Activated CD8-positive, alpha-beta memory T cell treated with anti-CD3 and anti-CD28 coated beads, Interleukin-2, amount 10 ng/mL, durations not matched to agents 7 days and 5 days (primary cell): ENCODE results near the gene ALDH1L2. TPM values are rescaled to one million over a fixed set of nuclear protein-coding genes. Genes with fewer than 3 reads are reported as not detected.

Experiments used
- ATAC-seq: fragments of 150-1000 bp; cut with Tn5 transposase; one replicate; pipeline ENCODE4 v1.10.0; 2021; ENCODE audit warnings: moderate library complexity
- CTCF ChIA-PET: fragments of 350-600 bp; sonication (Branson Sonifier 250); formaldehyde crosslinking; loops from one replicate; lab custom pipeline; 2021; ENCODE audit warnings: antibody characterized with exemption; lab: Charles Lee
- DNase-seq: peaks from one replicate; pipeline ENCODE4 v3.0.0-alpha.2; 2020
- H3K27ac Mint-ChIP-seq: one replicate; pipeline ENCODE4 v1.8.0; 2021; ENCODE audit warnings: mild to moderate bottlenecking, mixed read lengths
- H3K27me3 Mint-ChIP-seq: one replicate; pipeline ENCODE4 v1.8.0; 2021; ENCODE audit warnings: mixed read lengths
- H3K36me3 Mint-ChIP-seq: one replicate; pipeline ENCODE4 v1.8.0; 2021; ENCODE audit warnings: mild to moderate bottlenecking, mixed read lengths
- H3K4me1 Mint-ChIP-seq: one replicate; pipeline ENCODE4 v1.8.0; 2021; ENCODE audit warnings: mixed read lengths
- H3K4me3 Mint-ChIP-seq: one replicate; pipeline ENCODE4 v1.8.0; 2021; ENCODE audit warnings: mild to moderate bottlenecking, moderate library complexity, mixed read lengths
- H3K9me3 Mint-ChIP-seq: one replicate; pipeline ENCODE4 v1.8.0; 2022; ENCODE audit warnings: low read depth, mixed read lengths
- total RNA-seq, 2 experiments: library from RNA; stranded (reverse); gene quantifications; one replicate each; pipeline ENCODE4 v1.2.3, GENCODE V29; 2021

Gene ALDH1L2
- total RNA-seq, 2 experiments from 2014 or later = 0.70 to 1.3 TPM

DNA sequence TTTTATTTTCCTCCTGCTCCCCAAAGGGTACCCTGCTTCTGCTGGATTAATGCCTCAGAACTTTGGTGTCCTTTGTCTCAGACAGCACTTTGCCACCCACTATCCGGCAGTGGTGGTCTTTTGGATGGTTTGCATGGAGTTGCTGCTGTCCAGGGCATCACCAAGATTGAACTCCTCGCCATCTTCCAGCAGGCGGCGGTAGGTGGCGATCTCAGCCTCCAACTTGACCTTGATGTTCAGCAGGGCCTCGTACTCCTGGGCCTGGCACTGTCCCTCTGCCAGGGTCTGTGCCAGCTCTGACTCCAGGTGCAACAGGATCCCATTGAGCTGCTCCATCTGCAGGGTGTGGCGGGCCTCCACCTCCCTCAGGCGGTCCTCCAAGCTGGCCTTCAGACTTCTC lies 107.6 kb downstream of the ALDH1L2 start:
- CTCF ChIA-PET = no interaction called here
- H3K9me3 Mint-ChIP-seq = no peaks in the 10 kb centered on the region
- H3K27me3 Mint-ChIP-seq = peaks cover 25% of the 10 kb centered on the region
- H3K36me3 Mint-ChIP-seq = no peaks in the 10 kb centered on the region
- peaks cover 6% of the 10 kb centered on the region for H3K4me1 Mint-ChIP-seq
- H3K27ac Mint-ChIP-seq = no peak overlapping the region
- ATAC-seq (no peak), DNase-seq (no peak)
- H3K4me3 Mint-ChIP-seq = no peak overlapping the region

DNA sequence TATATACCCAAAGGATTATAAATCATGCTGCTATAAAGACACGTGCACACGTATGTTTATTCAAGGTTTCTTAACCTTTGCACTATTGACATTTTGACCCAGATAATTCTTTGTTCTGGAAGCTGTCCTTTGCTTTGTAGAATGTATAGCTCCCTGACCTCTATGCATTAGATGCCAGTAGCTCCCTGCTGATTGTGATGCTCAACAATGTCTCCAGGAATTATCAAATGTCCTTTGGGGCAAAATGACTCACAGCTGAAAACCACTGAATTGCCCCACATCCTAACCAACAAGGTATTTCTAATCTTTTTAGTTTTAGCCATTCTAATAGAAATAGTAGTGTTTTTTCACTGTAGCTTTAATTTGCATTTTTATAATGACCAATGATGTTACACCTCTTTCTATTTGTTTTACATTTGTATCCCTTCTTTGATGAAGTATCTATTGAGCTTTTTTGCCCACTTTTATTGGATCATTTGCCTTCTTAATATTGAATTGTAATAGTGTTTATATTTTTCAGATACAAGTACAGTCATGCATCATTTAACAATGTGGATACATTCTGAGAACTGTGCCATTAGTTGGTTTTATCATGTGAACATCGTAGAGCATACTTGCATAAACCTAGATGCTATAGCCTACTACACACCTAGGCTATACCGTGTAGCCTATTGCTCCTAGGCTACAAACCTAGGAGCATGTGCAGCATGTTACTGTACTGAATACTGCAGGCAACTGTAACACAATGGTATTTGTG lies 108.5 kb downstream of the ALDH1L2 start:
- H3K27me3 Mint-ChIP-seq = peaks cover 19% of the 10 kb centered on the region
- H3K27ac Mint-ChIP-seq = no peak overlapping the region
- H3K9me3 Mint-ChIP-seq = no peaks in the 10 kb centered on the region
- ATAC-seq = no peak
- H3K36me3 Mint-ChIP-seq = no peaks in the 10 kb centered on the region
- peaks cover 6% of the 10 kb centered on the region for H3K4me1 Mint-ChIP-seq
- H3K4me3 Mint-ChIP-seq = no peak overlapping the region
- DNase-seq = no peak
- CTCF ChIA-PET = interaction anchor here (0.7 kb wide), 1 partner anchor 16 kb away, joined by 3 read pairs; no protein-coding TSS in a partner anchor

DNA sequence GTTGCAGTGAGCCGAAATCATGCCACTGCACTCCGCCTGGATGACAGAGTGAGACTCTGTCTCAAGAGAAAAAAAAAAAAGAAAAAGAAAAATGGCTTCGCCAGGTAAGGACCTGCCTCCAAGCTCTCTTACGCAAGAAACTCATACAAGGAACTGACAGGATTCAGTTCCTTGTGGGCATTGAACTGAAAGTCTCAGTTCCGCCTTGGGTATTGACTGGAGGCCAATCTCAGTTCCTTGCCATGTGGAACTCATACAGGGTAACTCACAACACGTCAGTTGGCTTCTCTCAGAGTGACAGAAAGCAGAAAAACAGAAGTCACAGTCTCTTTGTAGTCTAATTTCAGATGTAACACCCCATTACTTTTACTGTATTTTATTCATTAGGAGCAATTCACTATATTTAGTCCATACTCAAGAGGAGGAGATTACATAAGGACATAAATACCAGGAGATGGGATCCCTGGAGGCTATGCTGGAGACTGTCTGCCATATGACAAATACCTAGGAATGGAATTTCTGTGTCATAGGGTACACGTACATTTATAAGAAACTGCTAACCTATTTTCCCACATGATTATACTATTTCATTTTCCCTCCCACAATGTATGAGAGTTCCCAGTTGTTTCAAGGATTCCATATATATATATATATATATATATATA lies 109.5 kb downstream of the ALDH1L2 start:
- ATAC-seq (no peak), DNase-seq (no peak)
- Mint-ChIP-seq H3K9me3 (no peaks in the 10 kb centered on the region), H3K27ac (no peak overlapping the region), H3K36me3 (no peaks in the 10 kb centered on the region), H3K4me1 (peaks cover 6% of the 10 kb centered on the region), H3K27me3 (peaks cover 12% of the 10 kb centered on the region), H3K4me3 (no peak overlapping the region)
- CTCF ChIA-PET = no interaction called here

DNA sequence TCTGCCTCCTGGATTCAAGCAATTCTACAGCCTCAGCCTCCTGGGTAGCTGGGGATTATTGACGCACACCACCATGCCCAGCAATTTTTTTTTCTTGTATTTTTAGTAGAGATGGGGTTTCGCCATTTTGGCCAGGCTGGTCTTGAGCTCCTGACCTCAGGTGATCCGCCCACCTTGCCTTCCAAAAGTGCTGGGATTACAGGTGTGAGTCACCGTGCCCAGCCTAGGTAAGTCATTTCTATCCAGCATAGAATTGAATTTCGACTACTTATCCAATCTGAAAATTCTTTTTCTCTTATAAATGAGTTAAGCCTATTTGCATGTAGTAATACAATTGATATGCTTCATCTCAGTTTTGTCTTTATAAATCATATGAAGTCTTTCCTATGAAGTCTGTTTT lies 111.0 kb downstream of the ALDH1L2 start:
- ATAC-seq = no peak
- no peaks in the 10 kb centered on the region for H3K9me3 Mint-ChIP-seq

DNA sequence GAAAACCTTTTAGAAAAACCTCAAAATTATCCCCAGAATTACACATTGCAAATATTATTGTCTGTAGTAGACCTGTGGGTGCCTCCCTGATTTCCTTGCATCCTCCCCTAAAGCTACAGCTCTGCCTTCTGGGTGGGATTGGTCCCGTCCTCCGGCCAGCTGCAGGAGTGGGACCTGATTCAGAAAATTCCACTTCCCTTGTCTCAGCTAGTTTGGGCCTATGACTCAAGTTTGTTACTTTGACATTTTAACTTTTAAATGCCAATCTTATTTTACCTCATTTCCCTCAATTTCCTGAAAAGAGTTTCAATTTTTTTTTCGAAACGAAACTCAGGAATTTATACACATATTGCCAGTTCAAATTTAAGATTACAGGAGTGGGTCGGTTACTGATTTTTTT lies 113.0 kb downstream of the ALDH1L2 start:
- H3K27ac Mint-ChIP-seq = no peak overlapping the region
- CTCF ChIA-PET = no interaction called here
- H3K4me1 Mint-ChIP-seq = peaks cover 6% of the 10 kb centered on the region
- H3K36me3 Mint-ChIP-seq = no peaks in the 10 kb centered on the region
- no peaks in the 10 kb centered on the region for H3K9me3 Mint-ChIP-seq
- ATAC-seq (no peak), DNase-seq (no peak)
- peaks cover 10% of the 10 kb centered on the region for H3K27me3 Mint-ChIP-seq
- no peak overlapping the region for H3K4me3 Mint-ChIP-seq

More for the DNA sequence above, 111.0 kb downstream of the ALDH1L2 start:
- DNase-seq = no peak
- H3K27ac Mint-ChIP-seq = no peak overlapping the region
- no peak overlapping the region for H3K4me3 Mint-ChIP-seq
- H3K36me3 Mint-ChIP-seq = no peaks in the 10 kb centered on the region
- CTCF ChIA-PET = no interaction called here
- H3K27me3 Mint-ChIP-seq = peaks cover 7% of the 10 kb centered on the region
- peaks cover 6% of the 10 kb centered on the region for H3K4me1 Mint-ChIP-seq

Other genes starting within 250 kb of the ALDH1L2 start
- gene SLC41A2, start 126.2 kb downstream of the ALDH1L2 start, total RNA-seq = 10 to 100 TPM in 1 of 2 experiments, 1 to 10 TPM in 1; 6.3 to 14.8 TPM
- gene NOPCHAP1, start 98.1 kb downstream of the ALDH1L2 start, total RNA-seq = 10 to 100 TPM; 16.1 to 21.2 TPM
- 10 to 100 TPM; 40.1 to 45.6 TPM for gene WASHC4, start 23.3 kb upstream of the ALDH1L2 start, total RNA-seq
- 10 to 100 TPM; 22.6 to 25.5 TPM for gene APPL2, start 151.7 kb upstream of the ALDH1L2 start, total RNA-seq
- 100 to 1,000 TPM; 277 to 318 TPM for gene C12orf75, start 246.2 kb upstream of the ALDH1L2 start, total RNA-seq